ENCODE measurements around the gene ZSCAN18. TPM values are rescaled to one million over a fixed set of nuclear protein-coding genes. Genes with fewer than 3 reads are reported as not detected.

Gene ZSCAN18
- total and polyA plus RNA-seq, 2 of the 13 experiments (the other 11 are each of a cell fraction or from before 2014, with no cell fraction given): not detected

DNA sequence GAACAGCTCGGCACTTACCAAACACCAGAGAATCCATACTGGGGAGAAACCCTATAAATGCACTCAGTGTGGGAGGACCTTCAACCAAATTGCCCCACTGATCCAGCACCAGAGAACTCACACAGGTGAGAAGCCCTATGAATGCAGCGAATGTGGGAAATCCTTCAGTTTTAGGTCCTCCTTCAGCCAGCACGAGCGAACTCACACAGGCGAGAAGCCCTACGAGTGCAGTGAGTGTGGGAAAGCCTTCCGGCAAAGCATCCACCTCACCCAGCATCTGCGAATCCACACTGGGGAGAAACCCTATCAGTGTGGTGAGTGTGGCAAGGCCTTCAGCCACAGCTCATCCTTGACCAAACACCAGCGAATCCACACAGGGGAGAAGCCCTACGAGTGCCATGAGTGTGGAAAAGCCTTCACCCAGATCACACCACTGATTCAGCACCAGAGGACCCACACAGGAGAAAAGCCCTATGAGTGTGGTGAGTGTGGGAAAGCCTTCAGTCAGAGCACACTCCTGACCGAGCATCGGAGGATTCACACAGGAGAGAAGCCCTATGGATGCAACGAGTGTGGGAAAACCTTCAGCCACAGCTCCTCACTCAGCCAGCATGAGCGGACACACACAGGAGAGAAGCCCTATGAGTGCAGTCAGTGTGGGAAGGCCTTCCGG is 30.7 kb downstream of the ZSCAN18 start:
- Histone ChIP-seq H3K4me1 (ENCODE audit: insufficient read depth, low read length) (no peaks in the 10 kb centered on the region), H3K9ac (ENCODE audit: insufficient read depth, low read depth, low read length) (no peak overlapping the region), H3K36me3 (replicated peaks in 1 of 2; ENCODE audit: control insufficient read depth in 1 of 2, insufficient read depth in 2 of 2, low read length in 2 of 2) (no peaks in the 10 kb centered on the region), H3K4me3 (replicated peaks in 1 of 3; ENCODE audit: insufficient read depth in 1 of 3, low read depth in 2 of 3, low read length in 3 of 3) (no peak overlapping the region), H2AFZ (ENCODE audit: low read length) (no peak overlapping the region), H3K9me3 (ENCODE audit: low read length) (peaks cover 96% of the 10 kb centered on the region), H3K27ac (ENCODE audit: extremely low read length, insufficient read depth, low read length) (no peak overlapping the region), H3K4me2 (ENCODE audit: low read depth, low read length) (no peak overlapping the region), H4K20me1 (ENCODE audit: insufficient read depth, low read length) (no peaks in the 10 kb centered on the region), H3K79me2 (ENCODE audit: insufficient read depth, low read length) (no peaks in the 10 kb centered on the region), H3K27me3 (ENCODE audit: control insufficient read depth in 1 of 2, insufficient read depth in 2 of 2, low read length in 2 of 2) (no peaks in the 10 kb centered on the region)
- peak; percentile 53; the same call in 1 of the 2 replicates for TF ChIP-seq ZNF75D (CRISPR knock-in tag; IDR thresholded peaks at IDR 0.05; ENCODE audit: borderline replicate concordance)
- TF ChIP-seq, protein P1, sequence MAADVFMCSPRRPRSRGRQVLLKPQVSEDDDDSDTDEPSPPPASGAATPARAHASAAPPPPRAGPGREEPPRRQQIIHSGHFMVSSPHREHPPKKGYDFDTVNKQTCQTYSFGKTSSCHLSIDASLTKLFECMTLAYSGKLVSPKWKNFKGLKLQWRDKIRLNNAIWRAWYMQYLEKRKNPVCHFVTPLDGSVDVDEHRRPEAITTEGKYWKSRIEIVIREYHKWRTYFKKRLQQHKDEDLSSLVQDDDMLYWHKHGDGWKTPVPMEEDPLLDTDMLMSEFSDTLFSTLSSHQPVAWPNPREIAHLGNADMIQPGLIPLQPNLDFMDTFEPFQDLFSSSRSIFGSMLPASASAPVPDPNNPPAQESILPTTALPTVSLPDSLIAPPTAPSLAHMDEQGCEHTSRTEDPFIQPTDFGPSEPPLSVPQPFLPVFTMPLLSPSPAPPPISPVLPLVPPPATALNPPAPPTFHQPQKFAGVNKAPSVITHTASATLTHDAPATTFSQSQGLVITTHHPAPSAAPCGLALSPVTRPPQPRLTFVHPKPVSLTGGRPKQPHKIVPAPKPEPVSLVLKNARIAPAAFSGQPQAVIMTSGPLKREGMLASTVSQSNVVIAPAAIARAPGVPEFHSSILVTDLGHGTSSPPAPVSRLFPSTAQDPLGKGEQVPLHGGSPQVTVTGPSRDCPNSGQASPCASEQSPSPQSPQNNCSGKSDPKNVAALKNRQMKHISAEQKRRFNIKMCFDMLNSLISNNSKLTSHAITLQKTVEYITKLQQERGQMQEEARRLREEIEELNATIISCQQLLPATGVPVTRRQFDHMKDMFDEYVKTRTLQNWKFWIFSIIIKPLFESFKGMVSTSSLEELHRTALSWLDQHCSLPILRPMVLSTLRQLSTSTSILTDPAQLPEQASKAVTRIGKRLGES (CRISPR knock-in tag; IDR thresholded peaks at IDR 0.05; ENCODE audit: borderline replicate concordance): no peak
- in situ Hi-C loops (cut with HindIII; ENCODE audit: extremely low pct_ligation_motif_present, low pct_unique_long_range_greater_than_20kb): no loop called here
- ChIA-PET POLR2A (no interaction called here), CTCF (ENCODE audit: low intra/inter-chr PET ratio, low total read pairs) (no interaction called here)
- no peak for ATAC-seq
- intact Hi-C loops (cut with micrococcal nuclease; ENCODE audit: unreplicated experiment): no loop called here
- WGBS (ENCODE audit: low lambda C conversion rate): 39% methylated on average over 8 of the region's 15 CpGs
- no peak for FAIRE-seq
- no TSS peak for BruUV-seq (replicated peaks)
- no peak for DNase-seq (ENCODE audit: low spot score)

DNA sequence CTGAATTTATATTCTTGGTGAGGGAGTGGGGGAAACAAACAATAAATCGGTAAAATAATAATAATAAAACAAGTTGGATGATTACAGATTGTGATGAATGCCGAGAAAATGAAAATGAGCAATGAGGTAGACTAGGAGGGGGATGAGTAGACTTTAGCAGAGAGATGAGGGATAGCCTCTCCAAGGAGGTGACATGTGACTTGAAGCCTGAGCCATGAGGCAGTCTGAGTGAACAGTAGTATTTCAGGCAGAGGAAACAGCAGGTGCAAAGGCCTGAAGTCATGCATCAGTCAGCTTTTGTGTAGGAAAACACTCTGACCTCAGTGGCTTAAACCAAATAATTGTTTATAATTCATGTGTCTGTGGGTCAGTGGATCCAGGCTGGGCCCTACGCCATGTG is 34.3 kb downstream of the ZSCAN18 start:
- no peak for DNase-seq (ENCODE audit: low spot score)
- CTCF ChIA-PET (ENCODE audit: low intra/inter-chr PET ratio, low total read pairs): no interaction called here

More for the DNA sequence above, 34.3 kb downstream of the ZSCAN18 start:
- WGBS (ENCODE audit: low lambda C conversion rate): 1% methylated on average over 2 of the region's 3 CpGs
- Histone ChIP-seq H3K9ac (ENCODE audit: insufficient read depth, low read depth, low read length) (no peak overlapping the region), H2AFZ (ENCODE audit: low read length) (no peak overlapping the region), H3K27ac (ENCODE audit: extremely low read length, insufficient read depth, low read length) (no peak overlapping the region), H3K4me3 (replicated peaks in 1 of 3; ENCODE audit: insufficient read depth in 1 of 3, low read depth in 2 of 3, low read length in 3 of 3) (no peak overlapping the region), H4K20me1 (ENCODE audit: insufficient read depth, low read length) (no peaks in the 10 kb centered on the region), H3K36me3 (replicated peaks in 1 of 2; ENCODE audit: control insufficient read depth in 1 of 2, insufficient read depth in 2 of 2, low read length in 2 of 2) (no peaks in the 10 kb centered on the region), H3K79me2 (ENCODE audit: insufficient read depth, low read length) (no peaks in the 10 kb centered on the region), H3K27me3 (ENCODE audit: control insufficient read depth in 1 of 2, insufficient read depth in 2 of 2, low read length in 2 of 2) (no peaks in the 10 kb centered on the region), H3K4me1 (ENCODE audit: insufficient read depth, low read length) (no peaks in the 10 kb centered on the region; the same call in 1 of the 2 replicates), H3K4me2 (ENCODE audit: low read depth, low read length) (no peak overlapping the region), H3K9me3 (ENCODE audit: low read length) (peaks cover 84% of the 10 kb centered on the region)
- BruUV-seq (replicated peaks): no TSS peak
- POLR2A ChIA-PET: no interaction called here
- ATAC-seq (no peak), FAIRE-seq (no peak)
- intact Hi-C loops (cut with micrococcal nuclease; ENCODE audit: unreplicated experiment): no loop called here
- in situ Hi-C loops (cut with HindIII; ENCODE audit: extremely low pct_ligation_motif_present, low pct_unique_long_range_greater_than_20kb): no loop called here
- TF ChIP-seq, protein P2, sequence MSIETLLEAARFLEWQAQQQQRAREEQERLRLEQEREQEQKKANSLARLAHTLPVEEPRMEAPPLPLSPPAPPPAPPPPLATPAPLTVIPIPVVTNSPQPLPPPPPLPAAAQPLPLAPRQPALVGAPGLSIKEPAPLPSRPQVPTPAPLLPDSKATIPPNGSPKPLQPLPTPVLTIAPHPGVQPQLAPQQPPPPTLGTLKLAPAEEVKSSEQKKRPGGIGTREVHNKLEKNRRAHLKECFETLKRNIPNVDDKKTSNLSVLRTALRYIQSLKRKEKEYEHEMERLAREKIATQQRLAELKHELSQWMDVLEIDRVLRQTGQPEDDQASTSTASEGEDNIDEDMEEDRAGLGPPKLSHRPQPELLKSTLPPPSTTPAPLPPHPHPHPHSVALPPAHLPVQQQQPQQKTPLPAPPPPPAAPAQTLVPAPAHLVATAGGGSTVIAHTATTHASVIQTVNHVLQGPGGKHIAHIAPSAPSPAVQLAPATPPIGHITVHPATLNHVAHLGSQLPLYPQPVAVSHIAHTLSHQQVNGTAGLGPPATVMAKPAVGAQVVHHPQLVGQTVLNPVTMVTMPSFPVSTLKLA (IDR thresholded peaks at IDR 0.05): peak; percentile 93
- TF ChIP-seq SRY (CRISPR knock-in tag; IDR thresholded peaks at IDR 0.05): no peak
